ENCODE data around the gene DBH.
A peak's percentile ranks its signal among the peaks of the same experiment; 100 is the strongest.

The DBH gene

GRCh38 chr9:133685653-133686609 lies 49.8 kb downstream of the DBH start:
- DNase-seq: no peak

DNA sequence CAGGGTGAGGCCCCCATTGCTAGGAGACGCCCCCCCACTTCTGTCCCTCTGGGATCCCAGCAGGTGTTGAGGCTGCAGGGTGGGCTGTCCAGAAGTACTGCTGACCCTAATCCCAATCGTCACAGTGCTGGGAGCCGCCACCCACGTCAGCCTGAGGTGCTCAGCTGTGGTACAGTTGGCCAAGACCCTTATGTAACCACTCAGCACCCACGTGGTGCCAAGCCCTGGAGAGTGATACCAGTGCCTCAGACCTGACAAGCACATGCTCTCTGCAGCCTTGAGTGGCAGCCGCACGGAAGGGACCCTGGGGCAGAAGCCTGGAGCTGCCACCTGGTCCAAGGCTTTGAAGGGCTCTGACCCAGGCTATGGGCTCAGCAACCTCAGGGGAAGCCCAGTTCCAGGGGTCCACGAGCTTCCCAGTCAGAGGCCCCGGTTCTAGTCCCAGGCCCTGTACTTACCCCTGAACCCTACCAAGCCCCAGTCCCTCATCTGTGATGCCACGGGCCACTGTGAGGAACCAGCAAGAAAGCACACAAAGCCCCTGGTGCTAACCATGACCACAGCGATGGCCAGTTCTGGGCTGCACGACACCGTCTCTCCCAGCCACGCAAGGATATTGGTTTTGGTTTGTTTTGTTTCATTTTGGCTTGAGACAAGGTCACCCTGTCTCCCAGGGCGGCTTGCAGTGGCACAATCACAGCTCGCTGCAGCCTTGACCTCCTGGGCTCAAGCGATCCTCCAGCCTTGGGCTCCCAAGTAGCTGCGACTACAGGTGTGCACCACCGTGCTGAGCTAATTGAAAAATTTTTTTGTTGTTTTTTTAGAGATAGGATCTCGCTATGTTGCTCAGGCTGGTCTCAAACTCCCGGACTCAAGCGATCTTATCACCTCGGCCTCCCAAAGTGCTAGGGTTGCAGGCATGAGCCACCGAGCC lies 50.7 kb downstream of the DBH start:
- no peak for DNase-seq

- DNase-seq: no peak
Measured at GRCh38 chr9:133687856-133688761, 51.9 kb downstream of the DBH start.

GRCh38 chr9:133689151-133689763 lies 53.1 kb downstream of the DBH start:
- no peak for DNase-seq

DNA sequence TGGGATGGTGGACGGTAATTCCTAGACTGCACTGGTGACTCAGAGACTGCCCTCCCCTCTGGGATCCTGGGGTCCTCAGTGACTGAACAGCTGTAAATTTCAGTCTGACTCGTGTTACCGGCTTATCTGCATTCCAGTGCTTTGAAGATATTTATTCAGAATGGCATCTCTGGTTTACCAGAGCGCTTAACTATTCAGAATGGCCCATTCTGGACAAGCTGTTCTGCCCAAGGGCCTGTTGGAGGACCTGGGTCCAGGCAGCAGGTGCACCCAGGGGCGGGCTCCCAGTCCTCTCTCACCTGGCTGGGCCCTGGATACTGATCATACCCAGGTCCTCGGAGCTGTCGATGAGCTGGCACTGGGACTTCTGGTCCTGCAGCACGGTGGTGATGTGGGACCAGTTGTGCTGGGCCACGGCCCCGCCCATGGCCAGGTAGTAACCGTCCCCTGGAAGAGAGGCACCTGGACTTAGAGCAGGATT lies 54.0 kb downstream of the DBH start:
- no peak for DNase-seq

DNA sequence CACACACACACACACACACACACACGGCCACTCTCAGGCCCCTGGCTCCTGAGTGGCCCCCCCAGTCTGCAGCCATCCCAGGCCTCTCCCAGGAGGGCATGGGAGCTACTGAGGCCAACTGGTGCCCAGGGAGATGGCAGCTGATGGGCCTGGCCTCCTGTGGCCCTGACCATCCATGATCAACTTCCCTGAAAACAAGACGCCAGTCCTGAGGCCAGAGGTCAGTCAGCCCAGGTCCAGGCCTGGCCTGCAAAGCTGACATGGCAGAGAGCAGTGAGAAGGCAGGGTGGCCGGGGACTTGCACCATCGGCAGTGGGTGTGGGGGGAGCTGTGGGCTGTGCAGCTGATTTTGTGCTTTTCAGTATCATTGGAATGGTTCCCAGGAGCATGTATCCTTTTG lies 55.0 kb downstream of the DBH start:
- no peak for DNase-seq

DNA sequence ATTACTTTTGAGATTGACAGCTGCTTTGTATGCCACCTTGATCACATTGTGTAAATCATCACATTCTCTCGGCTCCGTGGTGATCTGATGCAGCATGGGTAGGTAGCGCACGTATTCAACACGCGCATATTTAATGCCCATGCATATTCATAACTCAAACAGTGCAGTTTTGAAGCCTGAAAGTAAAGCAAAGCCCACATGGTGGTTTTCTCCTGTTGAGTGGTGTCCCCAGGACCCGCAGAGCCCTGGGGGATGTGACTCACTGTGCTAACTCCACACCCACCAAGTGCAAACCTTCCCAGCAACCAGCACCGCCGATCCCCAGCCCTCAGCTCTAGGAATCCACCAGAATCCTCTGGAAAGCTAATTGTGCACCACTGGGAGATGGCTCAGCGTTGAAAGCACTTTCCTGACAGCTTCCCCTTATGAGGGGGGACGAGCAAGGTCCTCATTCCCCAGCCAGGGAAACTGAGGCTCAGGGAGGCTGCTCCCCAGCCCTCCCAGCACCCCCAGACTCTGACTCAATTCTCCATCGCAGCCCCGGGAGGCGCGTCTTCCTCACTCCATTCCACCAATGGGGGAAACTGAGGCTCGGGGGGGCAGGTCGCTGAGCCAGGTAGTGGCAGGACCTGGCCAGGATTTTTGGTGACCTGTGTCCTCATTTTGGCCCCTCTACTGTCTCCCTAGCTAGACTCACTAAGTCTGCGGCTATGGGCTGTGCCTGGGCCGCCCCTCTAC lies 55.6 kb downstream of the DBH start:
- no peak for DNase-seq

DNA sequence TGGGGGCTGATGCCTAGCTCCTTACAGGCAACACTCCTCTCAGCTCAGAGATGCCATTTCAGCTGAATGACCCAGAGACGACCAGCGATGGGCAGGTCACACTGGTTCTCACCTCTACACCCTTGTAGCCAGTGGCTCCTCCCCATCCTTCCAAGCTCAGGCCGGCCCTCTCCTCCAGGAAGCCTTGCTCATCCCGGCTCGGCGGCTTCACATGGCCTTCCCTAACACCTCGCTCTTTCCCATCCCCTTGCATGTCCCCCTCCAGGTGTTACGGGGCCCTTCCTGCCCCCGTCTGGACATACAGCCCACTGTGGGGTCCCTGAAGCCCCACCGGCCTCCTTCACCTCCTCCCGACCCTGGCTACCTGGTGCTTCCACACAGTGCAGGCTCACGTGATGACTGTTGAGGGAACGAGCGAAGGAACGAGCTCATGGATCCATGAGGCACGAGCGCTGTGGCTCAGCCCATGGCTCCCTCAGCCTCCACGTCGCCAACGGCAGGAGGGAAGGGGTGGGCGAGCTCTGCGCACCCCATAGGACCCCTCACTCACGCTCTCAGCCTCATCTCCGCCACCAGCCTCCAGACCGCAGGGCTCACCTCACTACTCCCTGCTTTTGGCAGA lies 56.3 kb downstream of the DBH start:
- DNase-seq: no peak

- DNase-seq: no peak
Measured at GRCh38 chr9:133693116-133693515, 57.0 kb downstream of the DBH start.

- DNase-seq: no peak
Measured at GRCh38 chr9:133693703-133694529, 57.8 kb downstream of the DBH start.

DNA sequence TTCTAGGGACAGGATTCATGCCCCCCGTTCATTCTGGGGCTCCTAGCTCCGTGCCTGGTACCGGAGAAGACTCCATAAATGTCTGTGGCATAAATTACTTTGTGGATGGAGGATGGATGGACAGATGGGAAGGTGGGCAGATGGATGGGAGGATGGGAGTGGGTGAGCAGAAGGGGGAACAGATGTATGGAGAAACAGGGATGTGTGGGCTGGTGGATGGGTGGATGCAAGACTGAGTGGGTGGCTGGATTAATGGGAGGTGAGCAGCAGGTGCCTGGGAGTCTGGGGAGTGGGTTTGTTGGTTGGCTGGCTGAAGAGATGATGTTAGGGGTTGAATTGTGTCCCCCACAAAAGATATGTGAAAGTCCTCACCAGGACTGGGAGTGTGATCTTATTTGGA lies 58.5 kb downstream of the DBH start:
- no peak for DNase-seq

DNA sequence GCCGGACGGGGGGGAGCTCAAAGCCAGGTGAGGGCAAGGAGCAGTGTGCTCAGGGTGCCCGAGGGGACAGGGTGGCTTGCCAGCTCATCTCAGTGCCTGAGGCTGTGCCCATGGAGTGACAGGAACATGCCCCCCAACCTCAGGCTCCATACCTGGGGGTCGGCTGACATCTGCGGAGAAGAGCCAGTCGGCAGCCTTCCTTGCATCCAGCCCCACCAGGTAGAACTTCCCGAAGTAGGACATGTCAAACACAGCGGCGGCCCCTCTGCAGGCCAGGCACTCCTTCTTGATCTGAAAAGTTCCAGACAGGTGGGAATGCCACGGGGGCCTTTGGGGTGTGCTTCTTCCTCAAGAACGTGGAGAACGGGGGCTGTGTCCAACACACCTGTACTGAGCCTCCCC lies 59.9 kb downstream of the DBH start:
- DNase-seq: no peak

- DNase-seq: no peak
Measured at GRCh38 chr9:133699546-133699945, 63.4 kb downstream of the DBH start.

DNA sequence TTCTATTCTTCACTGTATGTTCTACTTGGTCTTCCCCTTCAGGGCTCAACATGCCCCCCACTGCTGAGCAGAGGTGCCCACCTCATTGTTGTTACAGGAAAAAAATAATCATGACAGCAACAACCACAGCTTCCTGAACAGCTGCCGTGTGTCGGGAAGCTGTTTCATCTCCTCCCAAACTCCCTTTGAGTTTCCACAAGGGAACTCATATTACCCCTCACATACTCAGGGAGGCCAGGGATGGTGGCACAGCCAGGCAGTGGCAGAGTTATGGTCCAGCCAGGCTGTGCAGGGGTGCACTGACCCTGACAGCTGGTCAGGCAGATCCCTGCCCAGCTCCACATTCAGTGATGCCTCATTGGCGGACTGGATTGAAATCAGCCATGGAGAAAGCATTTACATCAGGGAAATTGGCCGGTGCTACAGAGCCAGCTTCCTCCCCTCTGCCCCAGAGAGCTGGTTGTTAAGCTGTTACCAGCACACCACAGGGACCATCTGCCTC lies 64.7 kb downstream of the DBH start:
- DNase-seq: peak; percentile 30

GRCh38 chr9:133701321-133701980 lies 65.3 kb downstream of the DBH start:
- DNase-seq: peak; percentile 70

DNA sequence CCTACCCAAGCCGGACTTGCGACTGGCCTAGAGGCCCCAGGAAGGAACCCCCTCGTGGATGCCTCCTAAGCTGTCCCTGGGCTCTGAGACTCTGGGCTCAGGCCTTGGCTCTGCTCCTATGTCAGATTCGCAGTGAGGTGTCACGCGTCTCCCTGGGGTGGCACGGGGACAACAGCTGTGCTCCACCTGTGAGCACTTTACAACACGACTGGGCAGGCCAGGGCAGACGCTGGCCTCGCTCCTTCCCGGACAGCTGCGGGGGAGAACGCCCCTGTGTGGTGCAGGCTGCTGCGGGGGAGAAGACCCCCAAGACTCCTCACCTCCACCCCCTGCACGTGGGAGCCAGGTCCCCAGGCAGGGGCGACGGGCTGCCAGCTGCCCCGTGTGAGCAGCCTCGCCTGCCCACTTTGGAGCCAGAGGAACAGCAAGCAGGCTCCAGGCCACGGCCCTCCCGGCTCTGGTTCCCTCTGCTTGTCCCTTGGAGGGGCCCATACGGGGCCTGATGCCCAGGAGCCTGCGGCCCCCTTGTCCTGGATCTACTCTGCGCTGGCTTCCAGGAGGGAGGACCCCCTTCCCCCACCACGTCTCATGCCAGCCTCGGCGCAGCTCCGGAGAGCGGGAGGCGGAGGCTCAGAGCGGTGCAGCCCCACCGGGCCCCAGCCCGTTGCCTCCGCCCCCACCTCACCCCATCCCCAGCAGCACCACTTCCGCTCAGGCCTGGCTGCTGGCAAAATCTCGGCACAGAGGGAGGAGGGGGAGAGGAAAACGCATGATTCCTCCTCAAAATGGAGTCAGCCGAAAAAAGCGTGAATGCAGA lies 66.0 kb downstream of the DBH start:
- peak; percentile 90 for DNase-seq

DNA sequence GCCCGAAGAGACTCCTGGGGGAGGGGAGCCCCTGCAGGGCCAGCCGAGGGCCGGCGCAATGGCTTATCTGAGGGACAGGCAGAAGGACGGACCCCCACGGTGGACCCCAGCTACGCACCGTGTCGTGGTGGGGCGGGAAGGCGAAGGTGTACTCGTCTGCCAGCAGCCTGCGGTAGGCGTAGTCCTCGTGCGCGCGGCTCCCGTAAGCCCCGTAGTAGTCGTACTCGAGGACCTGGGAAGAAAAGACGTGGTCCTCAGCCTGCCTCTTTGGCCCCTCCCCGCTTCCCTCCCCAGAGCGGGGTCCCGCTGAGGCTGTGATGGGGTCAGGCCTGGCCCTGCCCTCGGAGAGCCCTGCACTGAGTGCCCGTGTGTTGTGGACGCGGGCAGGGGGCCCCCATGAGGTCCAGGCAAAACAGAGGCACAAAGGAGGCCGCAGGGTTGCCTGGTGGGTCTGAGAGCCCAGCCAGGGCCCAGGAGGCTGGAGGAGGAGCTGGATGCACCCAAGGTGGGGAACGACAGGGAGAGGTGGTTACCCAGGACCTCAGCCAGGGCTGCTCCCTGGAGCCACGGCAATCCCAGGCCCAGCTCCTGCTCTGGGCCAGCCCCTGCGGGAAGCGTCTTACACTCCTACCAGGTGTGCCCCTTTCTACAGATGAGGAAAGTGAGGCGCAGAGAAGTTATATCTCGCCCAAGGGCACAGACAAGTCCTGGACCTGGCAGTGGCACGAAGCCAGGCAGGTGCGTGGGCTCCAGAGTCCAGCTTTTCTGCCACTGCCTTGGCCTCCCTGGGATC lies 66.8 kb downstream of the DBH start:
- no peak for DNase-seq

Measured in CD4-positive, alpha-beta T cell treated with Interleukin-6 for 4 hours (primary cell).